ENCODE results near the gene PLCH1.

GRCh38 chr3:155329513-155330048 lies 415.3 kb downstream of the PLCH1 start:
- TF ChIP-seq CTCF (IDR thresholded peaks at IDR 0.05 in 2 of 3, conservative IDR thresholded peaks at IDR 0.05 in 1 of 3; ENCODE audit: borderline replicate concordance in 1 of 3, insufficient read depth in 1 of 3, low read depth in 2 of 3, low read length in 2 of 3) (no peak), RAD21 (IDR thresholded peaks at IDR 0.05; ENCODE audit: low read depth) (no peak), EZH2phosphoT487 (IDR thresholded peaks at IDR 0.05; ENCODE audit: borderline replicate concordance) (no peak), POLR2A (IDR thresholded peaks at IDR 0.05; ENCODE audit: borderline replicate concordance, extremely low read depth, insufficient read depth, insufficient read length) (no peak), YY1 (IDR thresholded peaks at IDR 0.05; ENCODE audit: extremely low read depth, insufficient replicate concordance, low read depth, low read length) (no peak), POLR2AphosphoS5 (IDR thresholded peaks at IDR 0.05; ENCODE audit: low read depth, low read length) (no peak), ZFX (IDR thresholded peaks at IDR 0.05) (no peak), REST (IDR thresholded peaks at IDR 0.05; ENCODE audit: low read depth) (no peak), ZNF274 (IDR thresholded peaks at IDR 0.05; ENCODE audit: low read depth, low read length) (no peak), TCF7L2 (IDR thresholded peaks at IDR 0.05; ENCODE audit: borderline replicate concordance, extremely low read depth, insufficient read depth, insufficient read length) (no peak)
